Measurements from ENCODE around the gene TMEM190.

Gene TMEM190

GRCh38 chr19:55346725-55347441 lies 29.7 kb upstream of the TMEM190 start:
- H3K4me3 ChIP-seq (replicated peaks in 1 of 2; ENCODE audit: low read depth in 2 of 2, low read length in 2 of 2): no peak overlapping the region
- no peak for DNase-seq (ENCODE audit: low read depth in 2 of 2)
- TF ChIP-seq CTCF (IDR thresholded peaks at IDR 0.05; ENCODE audit: low read depth, low read length): no peak

GRCh38 chr19:55347442-55348009 lies 29.1 kb upstream of the TMEM190 start:
- no peak overlapping the region for H3K4me3 ChIP-seq (replicated peaks in 1 of 2; ENCODE audit: low read depth in 2 of 2, low read length in 2 of 2)
- TF ChIP-seq CTCF (IDR thresholded peaks at IDR 0.05; ENCODE audit: low read depth, low read length): no peak
- no peak for DNase-seq (ENCODE audit: low read depth in 2 of 2)

- no peak for TF ChIP-seq CTCF (IDR thresholded peaks at IDR 0.05; ENCODE audit: low read depth, low read length)
- no peak for DNase-seq (ENCODE audit: low read depth in 2 of 2)
Measured at GRCh38 chr19:55348317-55349034, 28.1 kb upstream of the TMEM190 start.

GRCh38 chr19:55350620-55351315 lies 25.9 kb upstream of the TMEM190 start:
- no peak overlapping the region for H3K4me3 ChIP-seq (replicated peaks in 1 of 2; ENCODE audit: low read depth in 2 of 2, low read length in 2 of 2)
- no peak for TF ChIP-seq CTCF (IDR thresholded peaks at IDR 0.05; ENCODE audit: low read depth, low read length)
- no peak for DNase-seq (ENCODE audit: low read depth in 2 of 2)

More at GRCh38 chr19:55348317-55349034, 28.1 kb upstream of the TMEM190 start:
- no peak overlapping the region for H3K4me3 ChIP-seq (replicated peaks in 1 of 2; ENCODE audit: low read depth in 2 of 2, low read length in 2 of 2)

GRCh38 chr19:55352040-55352439 lies 24.6 kb upstream of the TMEM190 start:
- TF ChIP-seq CTCF (IDR thresholded peaks at IDR 0.05; ENCODE audit: low read depth, low read length): no peak
- no peak for DNase-seq (ENCODE audit: low read depth in 2 of 2)
- H3K4me3 ChIP-seq (replicated peaks in 1 of 2; ENCODE audit: low read depth in 2 of 2, low read length in 2 of 2): no peak overlapping the region

GRCh38 chr19:55352549-55353145 lies 24.0 kb upstream of the TMEM190 start:
- TF ChIP-seq CTCF (IDR thresholded peaks at IDR 0.05; ENCODE audit: low read depth, low read length): no peak
- H3K4me3 ChIP-seq (replicated peaks in 1 of 2; ENCODE audit: low read depth in 2 of 2, low read length in 2 of 2): no peak overlapping the region
- no peak for DNase-seq (ENCODE audit: low read depth in 2 of 2)

Data from cardiac fibroblast (primary cell).